Stimulated activated CD8-positive, alpha-beta memory T cell treated with anti-CD3 and anti-CD28 coated beads, Interleukin-7, amount 100 ng/mL, for 24 hours (primary cell): Measurements from ENCODE around the gene FBXO17.

Source experiments
- DNase-seq: peaks from one replicate; pipeline ENCODE4 v3.0.0-alpha.2; 2020; ENCODE audit warnings: low read depth

The FBXO17 gene

GRCh38 chr19:38917516-38917915 lies 58.0 kb downstream of the FBXO17 start:
- DNase-seq, result no peak

DNA sequence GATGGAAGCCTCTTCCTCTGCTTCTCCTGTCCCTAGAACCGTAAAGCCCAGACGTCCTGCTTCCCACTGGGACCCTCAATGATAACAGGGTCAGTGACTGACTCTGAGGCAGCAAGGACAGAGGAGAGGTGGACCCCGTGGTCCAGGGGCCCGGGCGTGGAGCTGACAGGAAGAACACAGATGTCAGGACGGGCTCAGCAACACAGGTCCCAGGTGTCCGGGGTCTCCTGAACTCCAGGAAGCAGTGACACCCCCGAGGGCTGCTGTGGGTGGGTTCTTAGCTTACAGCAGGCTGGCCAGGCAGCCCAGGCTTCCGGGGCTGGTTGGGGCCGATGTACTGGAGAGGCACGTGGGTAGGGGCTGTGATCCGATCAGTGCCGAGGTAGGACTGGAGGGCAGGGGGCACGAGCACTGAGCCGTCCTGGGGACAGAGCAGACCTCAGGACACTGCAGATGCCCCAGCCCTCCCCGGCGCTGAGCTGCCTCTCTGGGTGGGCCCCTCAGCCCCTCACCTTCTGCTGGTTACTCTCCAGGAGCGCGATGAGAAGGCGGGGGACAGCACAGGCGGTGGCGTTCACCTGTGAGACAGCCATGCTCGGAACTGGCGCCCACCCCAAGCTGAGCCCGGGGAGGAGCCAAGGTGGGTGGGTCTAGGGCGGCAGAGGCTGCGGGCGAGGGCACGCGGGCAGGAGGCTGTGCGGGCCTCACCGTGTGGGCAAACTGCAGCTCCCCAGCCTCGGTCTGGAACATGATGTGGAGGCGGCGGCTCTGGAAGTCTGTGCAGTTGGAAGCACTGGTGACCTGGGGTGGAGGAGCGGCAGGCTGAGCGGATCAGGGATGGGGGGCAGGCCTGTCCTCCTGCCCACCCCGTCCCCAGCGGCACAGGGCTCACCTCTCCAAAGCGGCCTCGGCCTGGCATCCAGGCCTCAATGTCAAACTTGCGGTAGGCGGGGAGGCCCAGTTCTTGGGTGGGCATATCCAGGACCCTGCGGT lies 59.9 kb downstream of the FBXO17 start:
- DNase-seq, result no peak

- DNase-seq, result no peak
Measured at GRCh38 chr19:38913958-38914357, 61.6 kb downstream of the FBXO17 start.

GRCh38 chr19:38912600-38913514 lies 62.7 kb downstream of the FBXO17 start:
- no peak for DNase-seq

DNA sequence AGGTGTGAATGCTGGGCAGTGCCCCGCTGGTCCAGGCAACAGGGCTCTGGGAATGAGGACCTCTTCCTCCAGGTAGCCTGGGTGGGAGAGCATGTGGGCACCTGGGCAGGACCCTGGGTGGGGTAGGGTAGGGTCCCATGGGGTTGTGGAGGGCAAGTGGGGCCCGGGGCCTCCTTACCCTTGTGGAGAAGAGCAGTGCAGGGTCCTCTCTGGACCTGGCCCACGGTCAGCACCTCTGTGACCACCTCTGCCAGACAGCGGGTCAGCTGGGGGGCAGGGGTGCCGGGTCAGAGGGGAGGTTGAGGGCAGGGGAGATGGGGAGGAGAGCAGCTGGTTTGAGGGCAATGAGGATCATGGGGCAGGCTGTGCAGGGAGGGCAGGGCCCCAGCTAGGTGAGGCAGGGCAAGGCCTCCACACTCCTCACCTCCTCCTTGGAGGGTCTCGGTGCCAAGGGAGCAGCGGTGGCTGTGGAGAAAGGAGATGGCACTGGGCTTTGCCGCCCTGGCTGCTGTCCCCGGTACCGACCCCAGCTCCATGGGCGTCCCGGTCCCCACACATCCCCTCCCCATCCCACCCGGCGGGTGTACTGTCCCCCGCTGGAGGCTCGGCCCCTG lies 64.0 kb downstream of the FBXO17 start:
- DNase-seq, result no peak

DNA sequence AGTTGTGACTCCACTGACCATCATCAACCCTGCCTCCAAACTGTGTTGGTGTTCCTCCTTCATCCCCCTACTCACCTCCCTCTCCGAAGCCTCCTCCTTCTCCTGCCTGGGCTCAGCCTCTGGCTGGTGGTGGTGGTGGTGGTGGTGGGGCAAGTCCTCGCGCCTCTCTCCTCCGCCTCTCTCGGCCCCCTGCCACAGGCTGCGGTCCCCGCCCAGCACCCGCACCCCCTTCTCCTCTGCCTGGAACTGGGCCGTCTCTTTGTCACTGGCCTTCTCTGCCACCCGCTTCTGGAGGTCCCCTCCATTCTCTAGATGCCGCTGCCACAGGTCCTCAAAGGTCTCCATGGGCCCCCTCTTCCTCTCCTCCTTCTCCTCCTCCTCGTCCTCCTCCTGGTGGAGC lies 65.1 kb downstream of the FBXO17 start:
- no peak for DNase-seq

DNA sequence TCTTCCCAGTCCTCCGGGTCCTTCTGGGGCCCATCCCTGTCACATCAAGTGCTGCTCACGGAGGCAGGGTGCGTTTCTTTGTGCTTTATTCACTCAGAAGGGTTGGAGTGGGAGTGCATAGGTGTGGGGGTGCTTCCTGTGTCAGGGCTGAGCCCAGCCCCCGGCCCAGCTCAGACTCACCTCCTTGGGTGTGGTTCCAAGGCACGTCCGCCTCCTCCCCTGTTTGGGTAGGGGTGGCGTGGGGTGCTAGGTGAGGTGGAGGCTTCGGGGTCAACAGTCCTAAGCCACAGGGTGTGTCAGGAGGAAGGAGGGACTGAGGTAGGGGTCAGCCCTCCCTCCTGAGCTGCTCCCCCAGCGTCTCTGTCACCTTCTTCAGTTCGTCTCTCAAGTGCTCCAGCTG lies 66.6 kb downstream of the FBXO17 start:
- no peak for DNase-seq

DNA sequence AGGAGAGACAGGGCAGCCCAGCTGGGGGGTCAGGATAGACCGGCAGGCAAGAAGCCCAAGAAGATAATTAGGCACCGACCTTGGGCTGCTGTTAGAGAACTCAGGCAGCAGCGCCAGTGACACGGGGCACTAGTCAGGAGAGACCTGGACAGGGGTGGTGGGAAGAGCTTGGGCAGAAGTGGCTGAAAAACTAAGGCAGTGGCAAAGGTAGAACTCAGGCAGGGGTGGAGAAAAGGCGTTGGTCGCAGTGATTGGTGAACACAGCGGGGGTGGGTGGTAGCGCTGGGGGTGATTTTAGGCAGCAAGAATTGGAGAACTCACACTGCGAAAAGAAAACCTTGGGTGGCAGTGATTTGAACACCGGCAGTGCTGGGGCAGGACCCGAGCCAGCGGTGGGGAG lies 67.9 kb downstream of the FBXO17 start:
- DNase-seq, result no peak

GRCh38 chr19:38907227-38907626 lies 68.3 kb downstream of the FBXO17 start:
- DNase-seq, result no peak

- no peak for DNase-seq
Measured at GRCh38 chr19:38905620-38906019, 69.9 kb downstream of the FBXO17 start.

GRCh38 chr19:38904581-38905539 lies 70.7 kb downstream of the FBXO17 start:
- no peak for DNase-seq

DNA sequence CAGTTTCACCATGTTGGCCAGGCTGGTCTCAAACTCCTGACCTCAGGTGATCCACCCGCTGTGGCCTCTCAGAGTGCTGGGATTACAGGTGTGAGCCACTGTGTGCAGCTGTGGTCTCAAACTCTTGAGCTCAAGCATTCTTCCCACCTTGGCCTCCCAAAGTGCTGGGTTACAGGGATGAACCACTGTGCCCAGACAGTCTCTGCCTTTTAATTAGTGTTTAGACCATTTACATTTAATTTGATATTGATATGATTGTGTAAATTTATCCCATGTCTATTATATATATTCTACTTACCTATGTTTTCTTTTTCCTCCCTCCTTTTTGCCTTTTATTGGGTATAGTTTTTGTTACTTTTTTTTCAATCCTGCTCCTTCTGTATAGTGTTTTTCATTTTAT lies 73.9 kb downstream of the FBXO17 start:
- DNase-seq, result no peak

GRCh38 chr19:38900743-38901190 lies 74.8 kb downstream of the FBXO17 start:
- no peak for DNase-seq

GRCh38 chr19:38900202-38900629 lies 75.3 kb downstream of the FBXO17 start:
- no peak for DNase-seq

DNA sequence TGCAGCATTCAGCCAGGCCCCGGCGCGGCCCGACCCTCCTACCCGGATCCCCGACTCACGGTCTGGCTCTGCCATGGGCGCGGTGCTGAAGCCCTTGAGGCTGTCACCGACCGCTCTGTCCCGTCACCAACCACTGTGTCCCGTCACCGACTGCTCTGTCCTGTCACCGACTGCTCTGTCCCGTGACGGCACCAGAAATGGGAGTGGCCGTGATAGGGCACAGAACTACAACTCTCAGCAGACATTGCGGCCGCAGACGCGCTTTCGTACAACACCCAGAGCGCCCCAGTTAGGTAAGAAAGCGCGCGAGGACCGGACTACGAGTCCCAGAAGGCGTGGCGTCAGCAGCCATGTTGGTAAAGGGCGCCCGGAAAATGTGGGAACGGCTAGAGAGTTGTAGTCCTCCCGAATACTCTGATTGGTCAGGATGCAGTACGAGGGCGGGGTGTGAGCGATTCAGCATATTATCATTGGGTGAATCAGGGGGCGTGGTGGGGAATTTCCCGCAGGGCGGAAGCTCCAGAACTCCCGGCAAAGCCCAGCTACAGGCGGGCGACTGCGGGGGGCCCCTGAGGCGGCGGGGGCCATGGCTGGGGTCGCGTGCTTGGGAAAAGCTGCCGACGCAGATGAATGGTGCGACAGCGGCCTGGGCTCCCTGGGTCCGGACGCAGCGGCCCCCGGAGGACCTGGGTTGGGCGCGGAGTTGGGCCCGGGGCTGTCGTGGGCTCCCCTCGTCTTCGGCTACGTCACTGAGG lies 75.9 kb downstream of the FBXO17 start, which contains the start of the genes NFKBIB and SIRT2:
Gene NFKBIB (plus strand): TSS at position 523 of the 755 bp plus-strand sequence. CDS start 64 bp downstream, at position 587.
Gene SIRT2 (minus strand): TSS at position 172 of the 755 bp plus-strand sequence. CDS start 97 bp downstream, at position 75.
- DNase-seq, result peak; percentile 94

DNA sequence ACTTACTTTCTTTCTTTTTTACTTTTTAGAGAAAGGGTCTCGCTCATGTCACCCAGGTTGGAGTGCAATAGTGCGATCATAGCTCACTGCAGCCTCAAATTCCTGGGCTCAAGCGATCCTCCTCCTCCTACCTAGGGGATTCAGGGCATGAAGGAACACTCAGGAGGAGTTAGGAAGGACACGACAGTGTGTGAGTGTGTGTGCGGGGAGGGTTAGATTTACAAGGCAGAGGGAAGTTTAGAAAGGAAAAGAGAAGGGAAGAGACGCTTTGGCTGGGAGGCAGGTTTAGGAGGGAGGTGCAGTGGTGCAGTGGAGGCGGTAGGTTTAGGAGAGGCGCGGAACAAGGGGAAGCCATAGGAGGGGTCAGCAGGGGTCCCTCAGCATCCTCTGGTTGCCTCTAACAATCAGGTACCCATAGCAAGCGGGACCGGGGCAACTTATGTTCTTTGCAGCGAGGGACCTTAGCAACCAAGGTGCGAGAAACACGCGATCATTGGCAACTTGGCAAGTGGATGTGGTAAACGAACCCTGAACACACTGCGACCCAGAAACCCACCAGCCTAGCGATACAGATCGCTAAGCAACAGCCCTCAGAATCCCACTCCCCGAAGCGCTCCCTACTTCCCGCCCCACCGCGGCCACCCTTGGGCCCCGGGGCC lies 76.6 kb downstream of the FBXO17 start:
- no peak for DNase-seq

DNA sequence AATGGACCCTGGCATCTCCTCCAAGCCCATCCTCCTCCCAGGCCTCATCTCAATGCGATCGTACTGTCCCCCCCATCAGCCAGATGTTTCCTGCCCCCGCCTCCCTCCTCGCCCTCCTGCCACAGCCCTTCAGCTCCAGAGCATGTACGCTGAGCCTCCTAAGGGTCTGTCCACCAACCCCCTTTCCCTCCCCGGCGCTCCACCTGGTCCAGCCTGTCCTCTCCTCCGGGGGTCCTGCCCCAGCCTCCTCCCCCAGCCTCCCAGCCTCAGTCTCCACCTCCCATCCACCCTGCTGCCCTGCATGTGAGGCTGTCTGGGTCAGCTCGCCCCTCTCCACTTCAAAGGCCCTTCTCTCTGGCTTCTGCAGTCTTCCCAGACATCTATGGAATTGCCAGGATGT lies 80.6 kb downstream of the FBXO17 start:
- no peak for DNase-seq

DNA sequence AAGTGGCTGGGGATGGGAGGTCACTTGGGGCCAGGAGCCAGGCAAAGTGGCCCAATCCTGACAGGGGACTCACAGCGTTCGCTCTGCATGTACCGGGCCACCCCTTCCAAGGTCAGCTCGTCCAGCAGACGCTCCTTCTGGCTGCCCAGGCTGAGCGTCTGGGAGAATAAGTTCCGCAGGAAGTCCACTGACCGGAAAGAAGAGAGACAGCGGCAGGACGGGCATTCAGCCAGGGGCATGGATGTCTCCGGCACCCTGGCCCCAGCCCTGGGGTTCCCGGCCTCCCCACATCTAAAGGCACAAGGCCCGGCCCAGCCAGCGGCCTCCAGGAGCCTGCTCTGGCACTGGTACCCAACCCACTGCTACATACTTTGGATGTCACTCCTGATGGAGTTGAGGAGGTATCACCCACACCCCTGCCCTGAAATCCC lies 82.2 kb downstream of the FBXO17 start:
- DNase-seq, result no peak

- no peak for DNase-seq
Measured at GRCh38 chr19:38892841-38893240, 82.7 kb downstream of the FBXO17 start.
